Measurements from ENCODE around the gene LCLAT1.

DNA sequence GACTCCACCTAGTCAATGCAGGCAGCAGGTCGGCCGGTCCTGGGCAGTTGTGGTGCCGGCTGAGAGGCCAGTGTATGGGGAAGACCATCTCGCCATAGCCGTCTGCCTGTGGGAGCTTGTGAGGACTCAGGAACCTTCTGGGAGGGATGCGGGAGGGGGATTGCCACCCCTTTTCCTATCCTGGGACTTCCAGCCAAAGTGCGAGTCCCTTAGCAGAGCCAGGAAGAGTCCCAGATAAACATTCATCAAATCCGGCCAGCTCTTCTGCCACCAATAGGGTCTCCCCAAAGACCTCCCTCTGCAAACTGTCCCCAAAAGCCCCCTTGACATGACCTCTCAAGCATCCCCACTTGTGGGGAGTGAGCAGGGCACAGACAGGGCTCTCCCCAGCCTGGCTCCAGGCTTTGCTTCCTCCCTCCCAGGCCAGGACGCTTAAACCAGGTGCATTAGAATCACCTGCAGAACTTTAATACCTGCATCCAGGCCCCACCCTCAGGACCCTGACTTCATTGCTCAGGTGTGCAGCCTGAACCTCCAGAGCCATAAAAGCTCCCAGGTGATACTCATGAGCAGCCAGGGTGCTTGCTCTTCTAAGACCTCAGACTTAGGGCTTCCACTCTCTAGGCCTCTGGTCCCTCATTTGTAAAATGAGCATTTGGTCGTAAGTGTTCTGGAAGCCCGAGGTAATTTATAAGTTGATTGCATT lies 200.9 kb downstream of the LCLAT1 start:
- TF ChIP-seq, protein P1, sequence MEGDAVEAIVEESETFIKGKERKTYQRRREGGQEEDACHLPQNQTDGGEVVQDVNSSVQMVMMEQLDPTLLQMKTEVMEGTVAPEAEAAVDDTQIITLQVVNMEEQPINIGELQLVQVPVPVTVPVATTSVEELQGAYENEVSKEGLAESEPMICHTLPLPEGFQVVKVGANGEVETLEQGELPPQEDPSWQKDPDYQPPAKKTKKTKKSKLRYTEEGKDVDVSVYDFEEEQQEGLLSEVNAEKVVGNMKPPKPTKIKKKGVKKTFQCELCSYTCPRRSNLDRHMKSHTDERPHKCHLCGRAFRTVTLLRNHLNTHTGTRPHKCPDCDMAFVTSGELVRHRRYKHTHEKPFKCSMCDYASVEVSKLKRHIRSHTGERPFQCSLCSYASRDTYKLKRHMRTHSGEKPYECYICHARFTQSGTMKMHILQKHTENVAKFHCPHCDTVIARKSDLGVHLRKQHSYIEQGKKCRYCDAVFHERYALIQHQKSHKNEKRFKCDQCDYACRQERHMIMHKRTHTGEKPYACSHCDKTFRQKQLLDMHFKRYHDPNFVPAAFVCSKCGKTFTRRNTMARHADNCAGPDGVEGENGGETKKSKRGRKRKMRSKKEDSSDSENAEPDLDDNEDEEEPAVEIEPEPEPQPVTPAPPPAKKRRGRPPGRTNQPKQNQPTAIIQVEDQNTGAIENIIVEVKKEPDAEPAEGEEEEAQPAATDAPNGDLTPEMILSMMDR (IDR thresholded peaks at IDR 0.05; ENCODE audit: low read length) = no peak
- TF ChIP-seq EZH2 (IDR thresholded peaks at IDR 0.05; ENCODE audit: borderline replicate concordance, low read length) = no peak

All from OCI-LY1 (cell line).